ENCODE measurements around the gene PRKG1.

Gene PRKG1

DNA sequence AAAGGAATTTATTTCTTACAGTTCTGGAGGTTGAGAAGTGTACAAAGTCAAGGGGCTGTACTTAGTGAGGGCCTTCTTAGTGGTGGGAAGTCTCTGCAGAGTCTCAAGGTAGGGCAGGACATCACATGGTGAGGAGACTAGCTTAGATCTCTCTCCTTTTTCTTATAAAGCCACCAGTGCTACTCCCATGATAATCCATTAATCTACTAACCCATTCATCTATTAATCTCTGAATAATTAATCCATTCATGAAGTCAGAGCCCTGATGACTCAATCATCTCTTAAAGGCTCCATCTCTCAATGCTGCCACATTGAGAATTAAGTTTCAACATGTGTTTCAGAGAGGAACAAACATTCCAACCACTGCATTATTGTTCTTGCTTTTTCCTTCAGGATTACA lies 689.5 kb downstream of the PRKG1 start:
- no peak for DNase-seq (ENCODE audit: low spot score)

- DNase-seq (ENCODE audit: low spot score), result no peak
Observed at GRCh38 chr10:51765284-51765971, 691.1 kb downstream of the PRKG1 start.

DNA sequence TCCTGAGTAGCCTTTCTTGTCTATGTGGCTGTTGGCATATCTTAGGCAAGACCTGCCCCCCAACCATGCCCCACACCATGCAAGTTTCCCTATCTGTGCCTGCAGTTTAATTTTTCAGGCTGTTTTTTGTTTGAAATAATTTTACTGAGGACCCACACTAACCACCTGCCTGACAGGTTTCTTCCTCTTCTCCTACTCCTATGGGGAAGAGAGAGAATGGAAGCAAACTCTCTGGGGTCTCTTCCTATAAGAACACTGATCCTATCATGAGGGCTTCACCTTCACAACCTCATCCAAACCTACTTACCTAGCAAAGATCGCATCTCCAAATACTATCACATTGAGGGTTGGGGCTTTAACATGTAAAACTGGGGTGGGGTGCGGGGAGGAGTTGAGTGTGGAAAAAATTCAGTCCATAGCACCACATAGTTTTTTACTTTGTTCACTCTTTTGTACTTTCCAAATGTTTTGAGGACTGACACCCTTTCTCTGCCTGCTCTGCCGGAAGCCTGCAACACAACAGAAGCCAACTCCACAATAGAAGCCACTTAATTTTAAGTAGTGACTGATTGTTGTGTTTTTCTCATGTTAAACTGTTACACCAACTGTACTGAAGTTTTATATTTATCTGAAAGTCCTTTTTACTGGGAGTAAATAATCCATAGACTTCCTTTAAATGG lies 692.3 kb downstream of the PRKG1 start:
- no peak for DNase-seq (ENCODE audit: low spot score)

DNA sequence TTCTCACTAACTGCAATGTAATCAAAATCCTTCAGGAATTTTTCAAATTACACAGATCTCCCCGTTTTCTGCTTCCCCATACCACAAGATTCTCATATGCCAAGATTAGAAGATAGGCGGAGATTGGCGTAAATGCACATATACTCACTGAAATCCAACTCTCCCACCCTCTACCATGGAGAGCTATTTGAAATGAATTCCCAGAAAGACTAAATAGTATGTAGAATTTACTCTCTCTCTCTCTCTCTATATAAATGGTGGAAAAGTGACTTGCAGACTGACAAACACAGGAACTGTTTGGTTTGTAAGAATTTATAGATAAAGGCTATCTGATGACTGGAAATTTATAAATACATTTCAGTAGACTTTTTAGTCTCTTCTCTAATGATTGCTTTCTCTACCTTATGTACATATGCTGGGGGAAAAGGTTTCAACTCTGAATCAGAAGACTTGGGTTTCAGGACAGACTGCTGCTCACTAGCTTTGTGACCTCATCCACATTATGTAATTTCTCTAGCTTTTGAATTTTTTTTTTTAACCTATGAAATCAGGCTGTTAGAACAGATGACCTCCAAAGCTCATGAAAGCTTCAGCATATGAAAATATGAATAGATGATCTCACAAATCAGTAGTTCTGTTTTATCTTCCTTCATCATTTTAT lies 692.9 kb downstream of the PRKG1 start:
- no peak for DNase-seq (ENCODE audit: low spot score)

DNA sequence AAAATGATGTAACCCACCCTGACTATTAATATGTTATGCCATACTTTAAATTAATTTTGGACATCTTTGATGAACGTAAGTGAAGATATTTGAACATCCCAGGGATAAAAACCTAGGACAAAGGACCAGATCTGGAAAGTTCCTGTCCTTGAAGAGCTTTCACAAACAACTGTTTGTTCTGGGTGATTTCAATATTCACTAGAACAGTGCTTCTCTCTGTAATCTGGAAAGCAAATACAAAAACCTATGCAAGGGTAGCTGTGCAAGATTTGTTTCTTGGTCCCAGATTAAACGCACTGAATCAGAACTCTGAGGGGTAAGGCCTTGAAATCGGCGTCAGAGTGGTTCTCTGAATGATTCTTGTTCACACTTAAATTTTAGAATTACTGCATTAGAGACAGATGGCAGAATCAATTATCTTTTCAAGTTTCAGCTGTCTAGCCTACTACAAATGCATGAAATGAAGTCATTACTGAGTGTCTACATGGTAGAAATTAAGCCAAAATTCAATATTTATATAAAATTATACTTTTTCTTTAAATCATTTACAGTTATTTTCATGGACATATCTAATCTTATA lies 694.7 kb downstream of the PRKG1 start:
- peak; percentile 27 for DNase-seq (ENCODE audit: low spot score)

DNA sequence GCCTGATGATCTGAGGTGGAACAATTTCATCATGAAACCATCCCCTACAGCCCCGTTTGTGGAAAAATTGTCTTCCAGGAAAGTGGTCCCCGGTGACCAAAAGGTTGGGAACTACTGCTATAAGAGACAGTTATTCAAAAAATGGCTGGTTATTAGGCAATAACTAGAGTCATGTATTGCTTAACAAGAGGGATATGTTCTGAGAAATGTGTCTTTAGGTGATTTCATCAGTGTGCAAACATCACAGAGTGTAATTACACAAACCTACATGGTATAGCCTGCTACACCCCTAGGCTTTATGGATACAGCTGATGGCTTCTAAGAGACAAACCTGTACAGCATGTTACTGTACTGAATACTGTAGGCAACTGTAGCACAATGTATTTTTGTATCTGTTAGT lies 696.4 kb downstream of the PRKG1 start:
- no peak for DNase-seq (ENCODE audit: low spot score)

- no peak for DNase-seq (ENCODE audit: low spot score)
Observed at GRCh38 chr10:51772387-51772786, 698.1 kb downstream of the PRKG1 start.

GRCh38 chr10:51773681-51774080 lies 699.4 kb downstream of the PRKG1 start:
- DNase-seq (ENCODE audit: low spot score), result no peak

GRCh38 chr10:51783941-51784340 lies 709.7 kb downstream of the PRKG1 start:
- DNase-seq (ENCODE audit: low spot score), result no peak

- no peak for DNase-seq (ENCODE audit: low spot score)
Observed at GRCh38 chr10:51786016-51786683, 711.9 kb downstream of the PRKG1 start.

DNA sequence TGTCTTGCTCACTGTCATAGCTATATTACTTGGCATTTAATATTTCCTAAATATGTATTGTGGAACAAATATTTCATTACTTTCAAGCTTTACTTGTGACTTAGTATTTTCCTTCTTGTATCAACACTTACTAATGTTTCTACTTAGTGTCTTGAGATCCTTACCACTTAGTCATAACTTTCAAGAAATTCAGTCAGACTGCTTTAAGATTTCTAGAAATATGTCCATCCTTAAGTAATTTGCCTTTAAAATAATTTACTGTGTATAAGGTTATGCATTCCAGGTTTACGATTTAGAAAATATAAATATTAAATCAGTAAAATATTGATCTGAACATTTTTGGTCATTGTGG lies 712.4 kb downstream of the PRKG1 start:
- no peak for DNase-seq (ENCODE audit: low spot score)

GRCh38 chr10:51788273-51788672 lies 714.0 kb downstream of the PRKG1 start:
- DNase-seq (ENCODE audit: low spot score), result no peak

DNA sequence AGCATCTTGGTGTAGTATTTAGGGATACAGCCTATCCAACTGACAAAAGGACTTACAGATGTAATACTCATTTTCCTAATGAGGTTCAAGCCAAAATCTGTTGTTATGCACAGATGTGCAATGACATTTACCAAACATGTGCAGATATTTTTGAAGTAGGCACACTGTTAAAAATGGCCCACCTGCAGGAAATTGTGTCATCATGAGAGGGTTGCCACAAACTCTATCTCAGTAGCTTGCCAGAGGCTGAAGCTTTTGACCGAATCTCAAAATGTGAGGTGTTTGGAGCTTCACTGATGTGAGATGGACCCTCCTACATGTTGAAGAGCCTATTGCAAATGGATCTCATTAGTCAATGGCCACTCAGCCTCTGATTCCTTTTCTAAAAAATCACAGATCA lies 714.8 kb downstream of the PRKG1 start:
- no peak for DNase-seq (ENCODE audit: low spot score)

DNA sequence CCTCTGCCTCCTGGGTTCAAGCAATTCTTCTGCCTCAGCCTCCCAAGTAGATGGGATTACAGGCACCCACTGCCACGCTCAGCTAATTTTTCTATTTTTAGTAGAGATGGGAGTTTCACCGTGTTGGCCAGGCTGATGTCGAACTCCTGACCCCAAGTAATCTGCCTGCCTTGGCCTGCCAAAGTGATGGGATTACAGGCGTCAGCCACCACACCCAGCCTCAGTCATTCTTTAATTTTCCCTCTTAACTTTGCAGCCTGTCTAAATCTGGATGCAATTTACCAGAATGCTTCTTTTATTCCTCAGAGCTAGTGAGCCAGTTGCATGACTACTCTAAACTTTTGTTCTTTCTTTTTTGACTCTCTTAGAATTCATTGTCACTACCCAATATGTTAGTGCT lies 715.6 kb downstream of the PRKG1 start:
- DNase-seq (ENCODE audit: low spot score), result no peak

DNA sequence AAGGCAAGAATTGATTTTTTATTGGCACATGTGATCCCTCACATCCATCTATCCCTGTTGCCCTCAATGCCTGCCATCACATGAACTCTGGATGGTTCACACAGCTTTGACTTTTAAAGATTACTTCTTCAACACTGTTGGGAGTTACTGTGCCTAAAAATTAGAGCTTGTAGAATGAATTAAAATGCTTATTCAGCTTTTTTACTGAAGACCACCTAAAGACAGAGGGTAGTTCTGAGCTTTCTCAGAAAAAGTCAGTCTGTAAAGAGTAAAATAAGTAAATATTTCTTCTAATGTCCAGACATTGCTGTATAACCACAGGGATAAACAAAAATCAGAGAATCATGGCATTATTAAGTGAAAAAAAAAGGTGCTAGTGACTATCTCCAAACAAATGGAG lies 718.4 kb downstream of the PRKG1 start:
- no peak for DNase-seq (ENCODE audit: low spot score)

GRCh38 chr10:51800121-51800520 lies 725.8 kb downstream of the PRKG1 start:
- no peak for DNase-seq (ENCODE audit: low spot score)

GRCh38 chr10:51800725-51801424 lies 726.6 kb downstream of the PRKG1 start:
- DNase-seq (ENCODE audit: low spot score), result no peak

- DNase-seq (ENCODE audit: low spot score), result no peak
Observed at GRCh38 chr10:51802030-51802429, 727.7 kb downstream of the PRKG1 start.

- peak; percentile 28 for DNase-seq (ENCODE audit: low spot score)
Observed at GRCh38 chr10:51804866-51805265, 730.6 kb downstream of the PRKG1 start.

- DNase-seq (ENCODE audit: low spot score), result no peak
Observed at GRCh38 chr10:51806079-51806835, 732.0 kb downstream of the PRKG1 start.

DNA sequence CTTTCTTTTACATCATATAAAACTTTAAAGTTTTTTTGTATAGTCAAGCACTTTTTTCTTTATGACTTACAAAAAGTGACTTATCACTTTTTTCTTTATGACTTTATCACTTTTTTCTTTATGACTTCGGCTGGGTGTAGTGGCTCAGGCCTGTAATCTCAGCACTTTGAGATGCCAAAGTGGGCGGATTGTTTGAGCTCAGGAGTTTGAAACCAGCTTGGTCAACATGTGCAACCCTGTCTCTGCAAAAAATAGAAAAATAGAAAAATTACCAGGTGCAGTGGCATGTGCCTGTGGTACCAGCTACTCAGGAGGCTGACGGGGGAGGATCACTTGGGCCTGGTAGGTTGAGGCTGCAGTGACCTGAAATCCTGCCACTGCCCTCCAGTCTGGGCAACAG lies 733.9 kb downstream of the PRKG1 start:
- DNase-seq (ENCODE audit: low spot score), result no peak

Data from COLO829 (cell line).